Sigmoid colon (tissue), 7 donors: Measurements from ENCODE around the gene ABCC4. TPM values are rescaled to one million over a fixed set of nuclear protein-coding genes. Genes with fewer than 3 reads are reported as not detected.

ENCODE experiments used
- DNase-seq: peaks from one replicate; pipeline ENCODE4 v3.0.0-alpha.2; 2019
- H3K27ac ChIP-seq, 4 donors: fragments of 200-600 bp; sonication (generic); one replicate each; pipeline ENCODE4 v1.5.1; 2016 to 2019; ENCODE audit warnings: mild to moderate bottlenecking in 1 of 4
- H3K27me3 ChIP-seq, 3 donors: fragments of 200-600 bp; sonication (generic); one replicate each; pipeline ENCODE4 v1.5.1; 2019; ENCODE audit warnings: mild to moderate bottlenecking in 1 of 3
- H3K36me3 ChIP-seq, 4 donors: fragments of 200-600 bp; sonication (generic); one replicate each; pipeline ENCODE4 v1.5.1; 2016 to 2019
- H3K4me1 ChIP-seq, 4 donors: fragments of 200-600 bp; sonication (generic); one replicate each; pipeline ENCODE4 v1.5.1; 2017 to 2019
- H3K4me3 ChIP-seq, 4 donors: fragments of 200-600 bp; sonication (generic); one replicate each; pipeline ENCODE4 v1.5.1; 2017 to 2019; ENCODE audit warnings: mild to moderate bottlenecking in 2 of 4, moderate library complexity in 1 of 4
- H3K9me3 ChIP-seq, 4 donors: fragments of 200-600 bp in 3 of 4; sonication (generic) in 3 of 4; one replicate each; pipeline versions ENCODE4 v1.5.1 to v1.6.1; 2013 to 2019
- EP300 ChIP-seq, 4 donors: sonication (generic); formaldehyde crosslinking; IDR thresholded peaks; one replicate each; pipeline ENCODE4 v1.6.1; 2017; ENCODE audit warnings: antibody characterized with exemption in 4 of 4
- POLR2A ChIP-seq, 2 donors: fragments of 450-650 bp; IDR thresholded peaks; one replicate each; pipeline ENCODE4 v1.6.1; 2016; ENCODE audit warnings: antibody characterized with exemption in 2 of 2, mild to moderate bottlenecking in 2 of 2, moderate library complexity in 2 of 2
- POLR2AphosphoS5 ChIP-seq, 4 donors: sonication (generic); formaldehyde crosslinking; IDR thresholded peaks; one replicate each; pipeline ENCODE4 v1.6.1; 2017; ENCODE audit warnings: antibody characterized with exemption in 4 of 4
- WGBS, 2 donors: extraction: QIAGEN DNeasy Blood & Tissue Kit; methylation state at CpG; one replicate each; pipeline ENCODE4 v1.1.7; 2013; 5-methylcytosine and 5-hydroxymethylcytosine counted together
- intact Hi-C: fragments of 100-400 bp; cut with DNase I; formaldehyde crosslinking; loops from one replicate; pipeline ENCODE4 v1.15.1; 2023
- polyA plus RNA-seq, 3 donors: library from polyadenylated mRNA; stranded (reverse); fragments of 200-250 nt; gene quantifications; one replicate each; pipeline ENCODE4 v1.2.3, GENCODE V29; 2013
- total RNA-seq, 4 donors: library from RNA; depleted of rRNA; stranded (reverse); fragments of >200 nt; gene quantifications; one replicate each; pipeline ENCODE4 v1.1.0, GENCODE V29; 2016
- TF ChIP-seq, protein P1 (sequence below), 4 experiments: fragments of 450-650 bp in 3 of 4; fragments of 200-600 bp in 1 of 4; IDR thresholded peaks; one replicate each; pipeline ENCODE4 v1.5.1; 2016 to 2019; ENCODE audit warnings: antibody characterized with exemption in 4 of 4, mild to moderate bottlenecking in 3 of 4, moderate library complexity in 2 of 4
- donor health status: healthy with polysubstance abuse.
- donor health status: Bipolar disorder and iron deficiency.
- donor health status: healthy.

Gene ABCC4
- total and polyA plus RNA-seq, 7 donors = 1.2 to 56.3 (median 24.3) TPM

DNA sequence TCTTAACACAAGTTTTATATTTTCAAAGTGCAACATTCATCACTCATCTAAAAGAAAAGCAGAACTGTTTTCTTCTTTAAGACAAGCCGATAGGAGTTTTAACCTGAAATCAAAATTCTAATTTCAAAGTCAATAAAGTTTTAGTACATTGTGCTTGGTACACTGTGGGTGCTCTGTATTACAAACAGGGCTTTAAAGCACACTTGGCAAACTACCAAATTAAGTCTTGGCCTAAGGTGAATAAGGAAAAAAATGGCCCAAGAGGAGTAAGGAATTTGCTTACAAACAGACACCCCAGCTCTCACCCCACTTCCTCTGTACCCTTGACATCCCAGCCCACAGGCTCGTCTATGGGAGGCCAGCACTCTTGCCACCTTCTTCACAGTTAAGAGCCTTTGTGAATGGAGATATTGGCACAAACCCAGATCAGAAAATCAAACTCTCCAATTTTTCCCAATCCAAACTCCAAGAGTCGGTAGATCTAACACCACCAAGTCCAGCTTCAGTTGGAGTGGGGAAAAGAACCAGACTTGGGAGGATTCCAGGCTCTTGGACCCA lies 66.0 kb downstream of the ABCC4 start:
- 17 to 57% methylated on average over 3 of the region's 3 CpGs for WGBS, 2 donors
- intact Hi-C loops = no loop called here
- no peaks in the 10 kb centered on the region for H3K27me3 ChIP-seq
- peaks cover 0 to 9% (median 0%) of the 10 kb centered on the region in 4 donors for H3K36me3 ChIP-seq
- DNase-seq = no peak
- TF ChIP-seq POLR2AphosphoS5 (IDR thresholded peaks at IDR 0.05) (no peak), POLR2A (IDR thresholded peaks at IDR 0.05) (no peak), EP300 (IDR thresholded peaks at IDR 0.05) (no peak)
- TF ChIP-seq, protein P1, sequence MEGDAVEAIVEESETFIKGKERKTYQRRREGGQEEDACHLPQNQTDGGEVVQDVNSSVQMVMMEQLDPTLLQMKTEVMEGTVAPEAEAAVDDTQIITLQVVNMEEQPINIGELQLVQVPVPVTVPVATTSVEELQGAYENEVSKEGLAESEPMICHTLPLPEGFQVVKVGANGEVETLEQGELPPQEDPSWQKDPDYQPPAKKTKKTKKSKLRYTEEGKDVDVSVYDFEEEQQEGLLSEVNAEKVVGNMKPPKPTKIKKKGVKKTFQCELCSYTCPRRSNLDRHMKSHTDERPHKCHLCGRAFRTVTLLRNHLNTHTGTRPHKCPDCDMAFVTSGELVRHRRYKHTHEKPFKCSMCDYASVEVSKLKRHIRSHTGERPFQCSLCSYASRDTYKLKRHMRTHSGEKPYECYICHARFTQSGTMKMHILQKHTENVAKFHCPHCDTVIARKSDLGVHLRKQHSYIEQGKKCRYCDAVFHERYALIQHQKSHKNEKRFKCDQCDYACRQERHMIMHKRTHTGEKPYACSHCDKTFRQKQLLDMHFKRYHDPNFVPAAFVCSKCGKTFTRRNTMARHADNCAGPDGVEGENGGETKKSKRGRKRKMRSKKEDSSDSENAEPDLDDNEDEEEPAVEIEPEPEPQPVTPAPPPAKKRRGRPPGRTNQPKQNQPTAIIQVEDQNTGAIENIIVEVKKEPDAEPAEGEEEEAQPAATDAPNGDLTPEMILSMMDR (IDR thresholded peaks at IDR 0.05) = no peak
- no peaks in the 10 kb centered on the region for H3K9me3 ChIP-seq
- H3K4me3 ChIP-seq = no peak overlapping the region
- peaks cover 0 to 9% (median 0%) of the 10 kb centered on the region in 4 donors for H3K4me1 ChIP-seq
- H3K27ac ChIP-seq = no peak overlapping the region

DNA sequence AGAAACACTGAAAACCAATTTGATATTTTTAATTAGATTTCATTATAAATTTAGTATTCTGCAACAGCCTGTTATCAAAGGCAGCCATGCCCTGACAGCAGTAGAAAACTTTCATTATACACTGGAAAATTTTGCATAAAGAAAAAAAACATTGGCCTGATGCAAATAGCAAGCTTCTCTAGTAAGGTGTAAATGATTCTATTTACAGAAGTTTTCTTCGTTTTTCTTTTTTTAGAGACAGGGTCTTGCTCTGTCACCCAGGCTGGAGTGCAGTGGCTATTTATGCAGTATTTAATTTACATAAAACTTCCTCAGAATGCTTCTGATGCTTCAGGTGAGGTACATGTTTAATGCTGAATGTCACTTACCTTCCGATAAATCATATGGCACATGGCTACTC lies 67.0 kb downstream of the ABCC4 start:
- no peaks in the 10 kb centered on the region for H3K9me3 ChIP-seq
- H3K27me3 ChIP-seq = no peaks in the 10 kb centered on the region
- H3K36me3 ChIP-seq = peaks cover 0 to 9% (median 0%) of the 10 kb centered on the region in 4 donors
- peaks cover 0 to 7% (median 0%) of the 10 kb centered on the region in 4 donors for H3K4me1 ChIP-seq
- no peak for DNase-seq
- intact Hi-C loops = no loop called here
- 85 to 92% methylated on average over 2 of the region's 2 CpGs for WGBS, 2 donors
- no peak overlapping the region for H3K27ac ChIP-seq
- TF ChIP-seq POLR2A (IDR thresholded peaks at IDR 0.05) (no peak), EP300 (IDR thresholded peaks at IDR 0.05) (no peak), POLR2AphosphoS5 (IDR thresholded peaks at IDR 0.05) (no peak)
- TF ChIP-seq, protein P1 (IDR thresholded peaks at IDR 0.05) = no peak
- H3K4me3 ChIP-seq = no peak overlapping the region

DNA sequence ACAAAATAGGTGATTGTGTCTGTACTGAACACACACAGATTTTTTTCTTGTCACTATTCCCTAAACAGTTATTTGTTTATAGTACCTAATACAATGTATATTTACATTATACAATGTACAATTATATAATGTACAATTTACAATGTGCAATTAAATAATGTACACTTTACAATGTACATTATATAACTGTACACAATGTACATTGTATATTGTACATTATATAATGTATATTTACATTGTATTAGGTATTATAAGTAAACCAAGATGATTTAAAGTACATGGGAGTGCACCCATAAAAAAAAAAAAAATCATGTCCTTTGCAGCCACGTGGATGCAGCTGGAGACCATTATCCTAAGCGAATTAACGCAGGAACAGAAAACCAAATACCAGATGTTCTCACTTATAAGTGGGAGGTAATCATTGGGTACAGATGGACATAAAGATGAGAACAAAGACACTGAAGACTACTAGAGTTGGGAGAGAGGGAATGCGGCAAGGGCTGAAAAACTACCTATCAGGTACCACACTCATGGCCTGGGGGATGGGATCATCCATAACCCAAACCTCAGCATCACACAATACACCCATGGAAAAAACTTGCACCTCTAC lies 68.1 kb downstream of the ABCC4 start:
- peaks cover 0 to 9% (median 0%) of the 10 kb centered on the region in 4 donors for H3K36me3 ChIP-seq
- intact Hi-C loops = no loop called here
- H3K4me3 ChIP-seq = no peak overlapping the region
- no peaks in the 10 kb centered on the region for H3K27me3 ChIP-seq
- no peak overlapping the region for H3K27ac ChIP-seq
- TF ChIP-seq POLR2A (IDR thresholded peaks at IDR 0.05) (no peak), POLR2AphosphoS5 (IDR thresholded peaks at IDR 0.05) (no peak), EP300 (IDR thresholded peaks at IDR 0.05) (no peak)
- TF ChIP-seq, protein P1 (IDR thresholded peaks at IDR 0.05) = no peak
- no peaks in the 10 kb centered on the region for H3K9me3 ChIP-seq
- no peaks in the 10 kb centered on the region for H3K4me1 ChIP-seq
- DNase-seq = no peak
- 64 to 80% methylated on average over 4 of the region's 4 CpGs for WGBS, 2 donors

DNA sequence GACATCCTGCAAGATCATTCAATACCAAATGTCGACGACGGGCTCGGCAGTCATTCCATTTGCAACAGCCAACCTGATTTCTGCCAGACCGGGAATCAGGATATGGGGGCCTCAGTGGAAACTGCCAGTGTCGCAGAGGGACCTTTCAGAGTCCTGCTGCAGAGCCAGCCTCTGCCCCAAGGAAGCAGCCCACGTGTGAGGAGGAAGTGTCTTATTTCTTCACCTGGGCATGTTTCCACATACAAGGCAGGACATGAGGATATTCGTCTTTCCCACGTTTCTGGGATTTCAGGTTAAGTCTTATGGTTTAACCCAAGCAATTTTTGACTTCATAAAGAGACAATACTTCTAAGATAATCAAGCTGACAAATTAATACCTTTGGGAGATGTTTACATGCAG lies 69.9 kb downstream of the ABCC4 start:
- TF ChIP-seq, protein P1 (IDR thresholded peaks at IDR 0.05) = no peak
- no peak for TF ChIP-seq EP300 (IDR thresholded peaks at IDR 0.05)
- TF ChIP-seq POLR2A (IDR thresholded peaks at IDR 0.05) = no peak
- Histone ChIP-seq H3K27ac (no peak overlapping the region), H3K27me3 (no peaks in the 10 kb centered on the region), H3K9me3 (no peaks in the 10 kb centered on the region), H3K4me3 (no peak overlapping the region), H3K4me1 (no peaks in the 10 kb centered on the region), H3K36me3 (peaks cover 0 to 9% (median 0%) of the 10 kb centered on the region in 4 donors)
- intact Hi-C loops = no loop called here
- WGBS, 2 donors = 92 to 93% methylated on average over 9 of the region's 9 CpGs
- DNase-seq = no peak
